Psoas muscle (tissue), 8 donors: Measurements from ENCODE around the gene MFSD12. TPM values are rescaled to one million over a fixed set of nuclear protein-coding genes. Genes with fewer than 3 reads are reported as not detected.
"Not testable (repeated sequence)": the region's sequence is repeated elsewhere in the genome, so short reads cannot be mapped to it uniquely, and the experiment has no call there.

Experiments used
- ATAC-seq, 4 donors: fragments of 200-7000 bp; cut with Tn5 transposase; one replicate each; pipeline ENCODE4 v1.9.1; 2020; ENCODE audit warnings: moderate library complexity in 3 of 4, mild to moderate bottlenecking in 2 of 4
- DNase-seq, 2 donors: peaks; one replicate each; pipeline ENCODE4 v3.0.0-alpha.2; 2020
- H3K27ac ChIP-seq: fragments of 200-600 bp; one replicate; pipeline ENCODE4 v1.8.0; 2022
- H3K27me3 ChIP-seq, 3 donors: fragments of 200-600 bp in 1 of 3; one replicate each; pipeline versions ENCODE4 v1.6.1 to v1.8.0; 2013 to 2022; ENCODE audit warnings: low read length in 2 of 3, mild to moderate bottlenecking in 2 of 3, moderate library complexity in 1 of 3; ENCODE audit not compliant: insufficient read depth in 3 of 3
- H3K36me3 ChIP-seq, 2 donors: fragments of 200-600 bp in 1 of 2; one replicate each; pipeline versions ENCODE4 v1.6.1 to v1.8.0; 2013 to 2022; ENCODE audit warnings: low read depth in 1 of 2, mild to moderate bottlenecking in 1 of 2, moderate library complexity in 1 of 2; ENCODE audit not compliant: insufficient read depth in 1 of 2
- H3K4me1 ChIP-seq: fragments of 200-600 bp; one replicate; pipeline ENCODE4 v1.8.0; 2022
- H3K4me3 ChIP-seq: fragments of 200-600 bp; one replicate; pipeline ENCODE4 v1.8.0; 2022; ENCODE audit warnings: mild to moderate bottlenecking
- H3K9me3 ChIP-seq: fragments of 200-600 bp; one replicate; pipeline ENCODE4 v1.8.0; 2022
- WGBS, 3 donors: extraction: QIAGEN DNeasy Blood & Tissue Kit; methylation state at CpG; one replicate each; pipeline versions ENCODE4 v1.1.6 to v1.1.7; 2013; 5-methylcytosine and 5-hydroxymethylcytosine counted together
- intact Hi-C, 2 donors: fragments of 100-400 bp; cut with DNase I; formaldehyde crosslinking; loops; one replicate each; pipeline versions ENCODE4 v1.11.0 to v1.14.2; 2022
- polyA plus RNA-seq, 3 donors: library from polyadenylated mRNA; stranded (reverse); fragments of 200-250 nt; gene quantifications; one replicate each; pipeline ENCODE4 v1.2.3, GENCODE V29; 2013
- total RNA-seq, 4 donors: library from RNA; stranded (reverse); fragmentation: NEBNext Ultra II Directional in 2 of 4; extraction: Animal tissue kit (Norgen Biotek cat#: 25700) in 2 of 4; gene quantifications; one replicate each; pipeline versions ENCODE4 v1.2.1 to v1.2.4, GENCODE V29; 2021 to 2023
- TF ChIP-seq, protein P1 (sequence below): fragments of 200-600 bp; IDR thresholded peaks from one replicate; pipeline ENCODE4 v1.8.0; 2022; ENCODE audit warnings: antibody characterized with exemption
- donor health status: healthy with polysubstance abuse.
- donor health status: DM: no; HTN: no; CAD: no; lungs with moderate emphysema.
- donor health status: Bipolar disorder and iron deficiency.
- donor health status: healthy.
- donor health status: DM: yes; HTN: yes; CAD: no.
- donor health status: DM: no; HTN: no; CAD: no.
- donor health status: DM: no; HTN: no; CAD: no.
- donor health status: DM: yes; HTN: yes; CAD: no.

The MFSD12 gene
- total and polyA plus RNA-seq, 7 donors: 16.3 to 46.6 (median 25.2) TPM

DNA sequence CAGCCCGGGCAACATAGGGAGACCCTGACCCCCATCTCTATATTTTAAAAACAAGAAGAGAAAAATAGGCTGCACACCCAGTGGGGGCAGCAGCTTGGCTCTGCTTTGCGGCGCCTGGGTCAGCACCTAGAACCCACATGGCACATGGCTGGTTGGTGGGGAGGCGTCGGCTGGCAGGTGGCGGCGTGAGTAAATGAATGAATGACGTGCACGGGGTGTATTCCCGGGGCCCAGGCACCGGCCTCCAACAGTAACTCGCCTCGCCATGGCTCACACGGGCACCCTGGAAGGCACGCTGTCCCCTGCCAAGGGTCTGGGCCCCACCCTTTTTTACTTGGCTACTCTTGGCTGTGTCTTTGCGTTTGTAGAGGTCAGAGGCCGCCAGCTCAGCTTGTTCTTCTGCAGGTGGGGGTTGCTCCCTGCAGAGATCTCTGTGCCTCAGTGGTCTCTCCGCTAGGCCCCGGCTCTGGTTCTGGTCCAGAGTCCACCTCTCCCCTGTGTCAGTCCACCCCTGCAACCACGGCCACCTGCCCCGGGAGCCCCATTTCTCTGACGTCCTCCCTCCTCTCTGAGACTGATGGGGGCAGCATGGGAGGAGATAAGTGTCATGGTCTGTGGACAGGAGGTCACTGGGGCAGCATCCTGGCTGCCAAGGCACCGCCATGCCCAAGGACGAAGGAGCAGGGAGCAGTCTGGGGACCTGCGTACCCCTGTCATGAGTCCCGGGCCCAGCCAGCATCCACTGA, 45.7 kb downstream of the MFSD12 start:
- TF ChIP-seq, protein P1, sequence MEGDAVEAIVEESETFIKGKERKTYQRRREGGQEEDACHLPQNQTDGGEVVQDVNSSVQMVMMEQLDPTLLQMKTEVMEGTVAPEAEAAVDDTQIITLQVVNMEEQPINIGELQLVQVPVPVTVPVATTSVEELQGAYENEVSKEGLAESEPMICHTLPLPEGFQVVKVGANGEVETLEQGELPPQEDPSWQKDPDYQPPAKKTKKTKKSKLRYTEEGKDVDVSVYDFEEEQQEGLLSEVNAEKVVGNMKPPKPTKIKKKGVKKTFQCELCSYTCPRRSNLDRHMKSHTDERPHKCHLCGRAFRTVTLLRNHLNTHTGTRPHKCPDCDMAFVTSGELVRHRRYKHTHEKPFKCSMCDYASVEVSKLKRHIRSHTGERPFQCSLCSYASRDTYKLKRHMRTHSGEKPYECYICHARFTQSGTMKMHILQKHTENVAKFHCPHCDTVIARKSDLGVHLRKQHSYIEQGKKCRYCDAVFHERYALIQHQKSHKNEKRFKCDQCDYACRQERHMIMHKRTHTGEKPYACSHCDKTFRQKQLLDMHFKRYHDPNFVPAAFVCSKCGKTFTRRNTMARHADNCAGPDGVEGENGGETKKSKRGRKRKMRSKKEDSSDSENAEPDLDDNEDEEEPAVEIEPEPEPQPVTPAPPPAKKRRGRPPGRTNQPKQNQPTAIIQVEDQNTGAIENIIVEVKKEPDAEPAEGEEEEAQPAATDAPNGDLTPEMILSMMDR: no peak
- Histone ChIP-seq H3K36me3 (peaks cover 0 to 17% of the 10 kb centered on the region in 2 donors), H3K9me3 (no peaks in the 10 kb centered on the region), H3K27me3 (no peaks in the 10 kb centered on the region), H3K27ac (no peak overlapping the region), H3K4me3 (no peak overlapping the region), H3K4me1 (peaks cover 22% of the 10 kb centered on the region)
- no peak for DNase-seq
- no peak for ATAC-seq
- intact Hi-C loops: no loop called here
- WGBS, 3 donors: 66 to 72% (median 69%) methylated on average over 26 of the region's 26 CpGs

DNA sequence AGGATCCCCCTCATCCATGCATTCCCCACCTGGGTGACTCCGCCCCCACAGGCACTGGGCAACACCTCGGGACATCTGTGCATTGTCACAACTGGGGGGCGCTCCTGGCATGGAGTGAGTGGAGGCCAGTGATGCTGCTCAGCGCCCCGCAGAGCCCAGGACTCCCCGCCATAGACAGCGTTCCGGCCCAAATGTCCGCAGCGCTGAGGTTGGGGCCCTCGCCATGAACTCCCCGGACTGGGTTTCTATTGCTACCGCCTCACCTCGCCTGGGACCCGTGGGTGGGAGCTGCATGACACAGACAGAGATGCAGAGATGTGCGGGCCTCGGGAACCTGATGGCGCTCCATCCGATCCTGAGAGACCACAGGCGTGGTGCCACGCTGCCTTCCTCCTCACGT, 46.7 kb downstream of the MFSD12 start:
- DNase-seq (no peak), ATAC-seq (no peak)
- Histone ChIP-seq H3K4me1 (peaks cover 14% of the 10 kb centered on the region), H3K4me3 (no peak overlapping the region), H3K9me3 (no peaks in the 10 kb centered on the region), H3K27ac (no peak overlapping the region), H3K36me3 (peaks cover 0 to 17% of the 10 kb centered on the region in 2 donors), H3K27me3 (no peaks in the 10 kb centered on the region)
- WGBS, 3 donors: 86 to 89% (median 88%) methylated on average over 20 to 22 of the region's 22 CpGs
- TF ChIP-seq, protein P1: no peak
- intact Hi-C loops: no loop called here

DNA sequence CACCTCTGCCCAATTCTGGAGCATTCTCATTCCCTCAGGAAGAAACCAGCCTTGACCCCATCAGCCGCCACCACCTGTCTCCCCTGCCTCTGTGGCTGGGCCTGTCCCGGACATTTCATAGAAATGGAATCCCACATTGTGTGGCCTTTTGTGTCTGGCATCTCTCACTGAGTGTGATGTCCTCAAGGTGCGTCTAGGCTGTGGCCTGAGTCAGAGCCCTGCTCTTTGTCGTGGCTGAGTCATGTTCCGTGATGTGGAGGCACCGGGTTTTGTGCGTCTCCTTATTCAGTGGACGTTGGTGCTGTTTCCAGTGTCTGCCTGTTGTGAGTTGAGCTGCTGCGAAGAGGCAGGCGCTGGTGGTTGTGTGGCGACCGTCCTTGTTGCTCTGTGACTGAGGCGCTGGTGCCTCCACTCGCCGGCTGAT, 47.8 kb downstream of the MFSD12 start:
- WGBS, 3 donors: 86 to 91% (median 88%) methylated on average over 15 of the region's 15 CpGs
- no peak for DNase-seq
- Histone ChIP-seq H3K4me1 (peaks cover 21% of the 10 kb centered on the region), H3K27me3 (no peaks in the 10 kb centered on the region), H3K4me3 (no peak overlapping the region), H3K9me3 (no peaks in the 10 kb centered on the region), H3K27ac (no peak overlapping the region), H3K36me3 (peaks cover 0 to 17% of the 10 kb centered on the region in 2 donors)
- intact Hi-C loops: no loop called here
- ATAC-seq: no peak
- TF ChIP-seq, protein P1: no peak

DNA sequence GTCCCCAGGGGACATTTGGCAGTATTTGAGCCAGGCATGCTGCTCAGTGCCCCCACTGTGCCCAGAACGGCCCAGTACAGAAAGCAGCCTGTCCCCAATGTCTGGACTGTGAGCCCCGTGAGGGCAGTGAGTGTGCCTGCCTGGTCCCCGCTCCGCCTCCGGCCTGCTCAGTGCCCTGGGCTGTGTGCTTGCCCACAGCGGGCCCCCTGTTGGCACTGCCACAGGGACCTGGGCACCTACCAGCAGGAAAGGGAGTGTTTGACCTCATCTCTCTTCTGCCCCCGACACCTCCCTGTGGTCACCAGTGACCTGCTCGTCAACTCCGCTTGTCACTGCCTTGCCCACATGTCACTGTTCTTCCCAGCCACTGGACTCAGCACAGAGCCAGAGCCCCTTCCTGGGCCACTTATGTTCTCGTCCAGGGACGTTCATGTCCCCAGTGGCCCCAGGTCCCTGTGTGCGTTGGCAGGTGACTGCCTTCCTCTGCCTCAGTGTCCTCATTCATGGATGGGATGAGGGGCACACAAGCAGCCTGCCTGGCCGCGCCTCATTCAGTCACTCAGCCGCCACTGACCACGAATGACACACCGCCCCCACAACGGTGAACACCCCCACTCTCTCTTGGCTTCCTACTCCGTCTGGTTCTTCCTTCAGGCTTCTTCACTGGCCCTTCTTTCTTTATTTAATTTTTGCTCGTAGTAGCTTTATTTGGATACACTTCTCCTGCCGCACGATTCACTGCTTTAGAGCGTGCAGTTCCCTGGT, 48.4 kb downstream of the MFSD12 start:
- Histone ChIP-seq H3K4me3 (no peak overlapping the region), H3K27me3 (no peaks in the 10 kb centered on the region), H3K9me3 (no peaks in the 10 kb centered on the region), H3K36me3 (peaks cover 0 to 17% of the 10 kb centered on the region in 2 donors), H3K4me1 (peaks cover 21% of the 10 kb centered on the region), H3K27ac (no peak overlapping the region)
- ATAC-seq (no peak), DNase-seq (no peak)
- TF ChIP-seq, protein P1: no peak
- 85% methylated on average over 20 to 23 of the region's 23 CpGs for WGBS, 3 donors
- intact Hi-C loops: no loop called here

DNA sequence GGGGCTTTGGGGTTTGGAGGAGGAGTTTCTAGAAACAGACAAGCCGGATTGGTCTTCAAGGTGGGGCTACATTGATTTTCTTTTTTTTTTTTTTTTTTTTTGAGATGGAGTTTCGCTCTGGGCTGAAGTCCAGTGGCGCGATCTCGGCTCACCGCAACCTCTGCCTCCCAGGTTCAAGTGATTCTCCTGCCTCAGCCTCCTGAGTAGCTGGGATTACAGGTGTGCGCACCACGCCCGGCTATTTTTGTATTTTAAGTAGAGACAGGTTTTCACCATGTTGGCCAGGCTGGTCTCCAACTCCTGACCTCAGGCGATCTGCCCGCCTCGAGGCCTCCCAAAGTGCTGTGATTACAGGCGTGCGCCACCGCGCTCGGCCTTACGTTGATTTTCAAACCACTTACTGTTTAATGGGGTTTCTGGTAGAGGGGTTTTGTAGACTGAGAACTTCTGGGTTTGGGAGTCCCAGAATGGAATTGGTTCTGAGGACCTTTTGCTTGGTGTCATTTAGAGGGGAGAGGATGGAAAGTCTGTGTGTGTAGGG, 49.2 kb downstream of the MFSD12 start:
- WGBS, 3 donors: 93 to 96% (median 94%) methylated on average over 17 to 18 of the region's 18 CpGs
- H3K4me1 ChIP-seq: peaks cover 19% of the 10 kb centered on the region

More for the DNA sequence above, 49.2 kb downstream of the MFSD12 start:
- ATAC-seq, intact Hi-C loops, H3K27me3 ChIP-seq, H3K9me3 ChIP-seq, H3K27ac ChIP-seq, H3K4me3 ChIP-seq, DNase-seq: not testable (repeated sequence)
- peaks cover 0 to 17% of the 10 kb centered on the region in 2 donors for H3K36me3 ChIP-seq
